Breast epithelium (tissue), 4 donors: ENCODE results near the gene HIC1. TPM values are rescaled to one million over a fixed set of nuclear protein-coding genes. Genes with fewer than 3 reads are reported as not detected.

Experiments
- DNase-seq, 2 donors: peaks; one replicate each; pipeline ENCODE4 v3.0.0-alpha.2; 2019; ENCODE audit warnings: low spot score in 2 of 2
- H3K27ac ChIP-seq, 2 donors: fragments of 200-600 bp; sonication (generic) in 1 of 2; one replicate each; pipeline ENCODE4 v1.5.1; 2016 to 2019; ENCODE audit warnings: mild to moderate bottlenecking in 1 of 2
- H3K27me3 ChIP-seq, 2 donors: fragments of 200-600 bp; sonication (generic) in 1 of 2; one replicate each; pipeline versions ENCODE4 v1.5.1 to v1.6.0; 2017 to 2019; ENCODE audit warnings: control low read depth in 1 of 2, mild to moderate bottlenecking in 1 of 2
- H3K36me3 ChIP-seq: fragments of 200-600 bp; one replicate; pipeline ENCODE4 v1.5.1; 2019
- H3K4me1 ChIP-seq, 2 donors: fragments of 200-600 bp; sonication (generic); one replicate each; pipeline ENCODE4 v1.5.1; 2016 to 2019; ENCODE audit warnings: control low read depth in 1 of 2
- H3K4me3 ChIP-seq, 3 donors: fragments of 200-600 bp; sonication (generic); 1 replicate in 2 of 3; 2 replicates in 1 of 3; pipeline ENCODE4 v1.5.1; 2016 to 2019; ENCODE audit warnings: mild to moderate bottlenecking in 3 of 3, moderate library complexity in 2 of 3
- H3K9me3 ChIP-seq, 2 donors: fragments of 200-600 bp; sonication (generic) in 1 of 2; one replicate each; pipeline ENCODE4 v1.5.1; 2016 to 2019; ENCODE audit warnings: control low read depth in 1 of 2
- POLR2A ChIP-seq: fragments of 450-650 bp; IDR thresholded peaks from one replicate; pipeline ENCODE4 v1.6.1; 2016; ENCODE audit warnings: antibody characterized with exemption, mild to moderate bottlenecking, moderate library complexity
- POLR2AphosphoS5 ChIP-seq, 3 donors: sonication (generic); formaldehyde crosslinking; IDR thresholded peaks; one replicate each; pipeline ENCODE4 v1.6.1; 2017; ENCODE audit warnings: antibody characterized with exemption in 3 of 3
- intact Hi-C: fragments of 100-400 bp; cut with DNase I; formaldehyde crosslinking; loops from one replicate; pipeline ENCODE4 v1.15.1; 2023; ENCODE audit warnings: low total_unique reads
- total RNA-seq, 3 donors: library from RNA; depleted of rRNA; stranded (reverse); fragments of >200 nt; gene quantifications; one replicate each; pipeline ENCODE4 v1.1.0, GENCODE V29; 2016
- TF ChIP-seq, protein P1 (sequence below), 3 donors: fragments of 450-650 bp; IDR thresholded peaks; one replicate each; pipeline ENCODE4 v1.5.1; 2016 to 2017; ENCODE audit warnings: antibody characterized with exemption in 3 of 3, mild to moderate bottlenecking in 3 of 3, moderate library complexity in 3 of 3

HIC1 gene
- total RNA-seq, 3 donors from 2014 or later = 12.6 to 16.4 (median 12.7) TPM

DNA sequence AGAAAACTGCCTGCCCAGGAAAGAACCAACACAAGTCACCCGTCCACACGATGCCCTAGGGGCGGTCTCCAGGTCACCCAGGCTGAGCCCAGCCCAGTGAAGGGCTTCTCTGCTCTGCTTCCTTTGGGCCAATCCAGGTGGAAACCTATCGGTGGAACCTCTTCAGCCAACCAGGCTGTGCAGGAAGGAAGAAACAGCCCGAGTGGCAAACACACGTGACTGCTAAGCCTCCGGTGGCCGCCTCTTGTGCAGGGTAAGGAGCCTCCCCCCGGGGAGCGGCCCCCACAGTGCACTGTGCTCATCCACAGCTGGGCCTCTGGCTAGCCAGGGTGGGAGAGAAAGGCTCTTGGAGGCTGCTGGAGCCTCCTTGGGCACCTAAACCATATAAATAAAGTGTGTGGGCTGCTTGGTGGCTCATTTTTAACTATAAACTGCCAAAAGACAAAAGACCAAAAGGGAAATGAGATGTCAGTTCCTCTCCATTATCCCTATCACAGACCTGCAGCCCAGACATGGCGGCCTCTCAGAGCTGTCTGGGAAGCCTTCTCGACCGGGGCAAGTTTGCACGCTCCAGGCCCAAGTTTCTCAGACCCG is 32.2 kb upstream of the HIC1 start:
- H3K4me1 ChIP-seq = no peaks in the 10 kb centered on the region
- H3K36me3 ChIP-seq = no peaks in the 10 kb centered on the region
- H3K27me3 ChIP-seq = no peaks in the 10 kb centered on the region
- no peak for DNase-seq
- TF ChIP-seq, protein P1, sequence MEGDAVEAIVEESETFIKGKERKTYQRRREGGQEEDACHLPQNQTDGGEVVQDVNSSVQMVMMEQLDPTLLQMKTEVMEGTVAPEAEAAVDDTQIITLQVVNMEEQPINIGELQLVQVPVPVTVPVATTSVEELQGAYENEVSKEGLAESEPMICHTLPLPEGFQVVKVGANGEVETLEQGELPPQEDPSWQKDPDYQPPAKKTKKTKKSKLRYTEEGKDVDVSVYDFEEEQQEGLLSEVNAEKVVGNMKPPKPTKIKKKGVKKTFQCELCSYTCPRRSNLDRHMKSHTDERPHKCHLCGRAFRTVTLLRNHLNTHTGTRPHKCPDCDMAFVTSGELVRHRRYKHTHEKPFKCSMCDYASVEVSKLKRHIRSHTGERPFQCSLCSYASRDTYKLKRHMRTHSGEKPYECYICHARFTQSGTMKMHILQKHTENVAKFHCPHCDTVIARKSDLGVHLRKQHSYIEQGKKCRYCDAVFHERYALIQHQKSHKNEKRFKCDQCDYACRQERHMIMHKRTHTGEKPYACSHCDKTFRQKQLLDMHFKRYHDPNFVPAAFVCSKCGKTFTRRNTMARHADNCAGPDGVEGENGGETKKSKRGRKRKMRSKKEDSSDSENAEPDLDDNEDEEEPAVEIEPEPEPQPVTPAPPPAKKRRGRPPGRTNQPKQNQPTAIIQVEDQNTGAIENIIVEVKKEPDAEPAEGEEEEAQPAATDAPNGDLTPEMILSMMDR (IDR thresholded peaks at IDR 0.05) = no peak
- TF ChIP-seq POLR2AphosphoS5 (IDR thresholded peaks at IDR 0.05) (no peak), POLR2A (no peak)
- H3K9me3 ChIP-seq = no peaks in the 10 kb centered on the region
- H3K4me3 ChIP-seq = peak overlapping the region in 1 of 3 donors; percentile 75
- H3K27ac ChIP-seq = peak overlapping the region; percentile 60 to 85
- intact Hi-C loops = loop anchor here (10.0 kb wide), 1 partner anchor 108 kb away; no protein-coding TSS in a partner anchor

DNA sequence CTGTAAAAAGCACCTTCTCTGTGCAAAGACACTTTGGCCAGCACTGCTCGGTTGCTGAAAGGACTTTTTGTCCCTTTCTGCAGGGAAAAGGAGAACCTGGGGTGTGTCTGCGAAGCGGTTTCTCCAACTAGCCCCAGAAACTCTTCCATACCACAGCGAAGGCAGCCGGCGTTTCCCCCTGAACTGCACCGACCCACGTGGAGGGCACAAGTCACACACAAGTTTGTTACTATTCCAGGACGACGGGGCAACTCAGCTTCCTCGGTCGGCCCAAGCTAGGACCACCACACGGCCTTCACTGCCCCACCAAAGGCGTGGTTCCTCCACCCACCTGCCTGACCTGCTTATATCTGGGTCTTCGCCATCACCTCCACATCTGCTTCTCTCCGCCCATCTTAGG is 31.6 kb upstream of the HIC1 start:
- no peak for TF ChIP-seq POLR2AphosphoS5 (IDR thresholded peaks at IDR 0.05)
- TF ChIP-seq POLR2A = no peak
- TF ChIP-seq, protein P1 (IDR thresholded peaks at IDR 0.05) = no peak
- peak overlapping the region; percentile 56 to 75 (median 65) for H3K4me3 ChIP-seq
- no peaks in the 10 kb centered on the region for H3K9me3 ChIP-seq
- intact Hi-C loops = loop anchor here (10.0 kb wide), 1 partner anchor 108 kb away; no protein-coding TSS in a partner anchor
- H3K27me3 ChIP-seq = no peaks in the 10 kb centered on the region
- no peak for DNase-seq
- H3K36me3 ChIP-seq = no peaks in the 10 kb centered on the region
- H3K4me1 ChIP-seq = no peaks in the 10 kb centered on the region
- H3K27ac ChIP-seq = peak overlapping the region; percentile 60 to 85

DNA sequence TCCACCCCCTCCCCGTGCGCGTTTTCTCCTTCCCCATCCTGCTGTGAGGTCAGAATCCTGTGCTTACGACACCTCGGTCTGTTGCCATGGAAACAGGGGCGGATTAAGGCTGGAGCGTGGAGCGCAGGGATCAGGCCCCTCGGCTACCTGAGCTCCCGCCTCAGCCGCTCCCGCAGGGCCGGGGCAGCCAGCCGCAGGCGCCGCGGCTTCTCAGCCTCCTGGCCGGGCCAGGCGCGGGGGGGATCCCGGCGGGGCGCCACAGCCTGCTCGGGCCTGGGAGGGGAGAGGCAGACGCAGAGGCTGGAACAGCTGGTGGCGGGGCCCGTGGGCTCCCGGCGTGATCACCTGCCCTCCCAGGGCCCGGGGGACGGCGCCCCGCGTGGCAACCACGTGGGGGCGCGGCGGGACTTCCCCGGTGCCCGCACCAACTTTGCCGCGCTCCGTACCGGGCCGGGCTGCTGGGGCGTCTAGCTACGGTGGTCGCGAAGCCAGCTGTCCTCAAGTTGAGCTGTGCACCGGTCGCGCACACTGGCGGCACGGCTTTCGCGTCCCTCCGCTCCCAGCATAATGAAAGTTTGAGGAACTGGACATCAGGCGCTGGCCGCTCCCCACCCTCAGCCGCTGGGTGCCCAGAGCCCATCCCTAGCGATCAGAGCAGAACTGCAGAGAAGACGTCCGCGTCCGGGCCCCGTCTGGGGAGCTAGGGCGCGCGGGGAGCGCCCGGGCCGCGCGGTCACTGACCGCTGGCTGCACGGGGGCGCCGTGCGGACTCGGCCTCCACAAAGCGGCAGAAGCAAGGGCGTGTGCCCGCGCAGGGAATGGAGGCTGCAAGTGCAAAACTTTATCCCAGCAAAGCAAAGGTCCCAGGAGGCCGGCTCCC is 31.0 kb upstream of the HIC1 start:
- no peak for TF ChIP-seq POLR2A
- TF ChIP-seq POLR2AphosphoS5 (IDR thresholded peaks at IDR 0.05) = no peak
- TF ChIP-seq, protein P1 (IDR thresholded peaks at IDR 0.05) = no peak
- no peaks in the 10 kb centered on the region for H3K36me3 ChIP-seq
- H3K4me1 ChIP-seq = no peaks in the 10 kb centered on the region
- H3K4me3 ChIP-seq = peak overlapping the region; percentile 56 to 75 (median 65)
- peaks cover 0 to 2% of the 10 kb centered on the region in 2 donors for H3K27me3 ChIP-seq
- no peaks in the 10 kb centered on the region for H3K9me3 ChIP-seq
- peak; percentile 52 to 72 for DNase-seq
- H3K27ac ChIP-seq = peak overlapping the region; percentile 60 to 85
- intact Hi-C loops = loop anchor here (10.0 kb wide), 1 partner anchor 109 kb away; no protein-coding TSS in a partner anchor

DNA sequence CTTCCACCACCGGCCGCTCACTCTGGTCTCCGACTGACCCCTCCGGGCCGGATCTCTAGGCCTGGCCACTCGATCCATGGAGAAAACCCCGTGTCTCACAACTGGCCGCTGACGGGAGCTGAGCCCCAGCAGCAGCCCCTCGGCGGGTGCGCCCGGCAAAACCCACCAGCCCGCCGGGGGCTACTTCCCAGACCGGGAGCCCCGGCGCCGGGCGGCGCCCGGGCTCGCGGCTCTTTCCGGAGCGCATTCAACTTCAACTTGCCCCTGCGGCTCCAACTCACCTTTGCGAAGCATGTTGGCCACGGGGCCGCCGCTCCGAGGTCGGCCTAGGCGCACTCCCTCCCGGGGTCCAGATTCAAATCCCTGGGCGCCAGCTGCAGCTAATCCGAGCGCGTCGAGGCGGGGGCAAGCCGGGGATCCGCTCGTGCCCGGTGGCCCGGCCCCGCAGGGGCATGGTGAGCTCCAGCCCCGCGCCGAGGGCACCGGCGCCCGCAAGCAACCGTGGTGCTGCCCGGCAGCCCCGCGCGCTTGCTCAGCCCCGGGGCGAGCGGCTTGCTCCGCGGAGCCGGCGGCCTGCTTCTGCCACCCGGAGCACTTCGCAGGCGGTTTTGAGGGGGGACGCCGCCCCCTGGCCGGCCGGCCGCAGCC is 30.2 kb upstream of the HIC1 start:
- intact Hi-C loops = loop anchor here (10.0 kb wide), 1 partner anchor 110 kb away; no protein-coding TSS in a partner anchor
- peak overlapping the region; percentile 56 to 75 (median 65) for H3K4me3 ChIP-seq
- no peak for TF ChIP-seq POLR2AphosphoS5 (IDR thresholded peaks at IDR 0.05)
- TF ChIP-seq, protein P1 (IDR thresholded peaks at IDR 0.05) = no peak
- no peak for TF ChIP-seq POLR2A
- H3K27ac ChIP-seq = no peak overlapping the region
- no peak for DNase-seq
- peaks cover 0 to 3% of the 10 kb centered on the region in 2 donors for H3K27me3 ChIP-seq
- no peaks in the 10 kb centered on the region for H3K9me3 ChIP-seq
- H3K4me1 ChIP-seq = no peaks in the 10 kb centered on the region
- no peaks in the 10 kb centered on the region for H3K36me3 ChIP-seq
